ENCODE measurements around the gene EBF3.

Gene EBF3

DNA sequence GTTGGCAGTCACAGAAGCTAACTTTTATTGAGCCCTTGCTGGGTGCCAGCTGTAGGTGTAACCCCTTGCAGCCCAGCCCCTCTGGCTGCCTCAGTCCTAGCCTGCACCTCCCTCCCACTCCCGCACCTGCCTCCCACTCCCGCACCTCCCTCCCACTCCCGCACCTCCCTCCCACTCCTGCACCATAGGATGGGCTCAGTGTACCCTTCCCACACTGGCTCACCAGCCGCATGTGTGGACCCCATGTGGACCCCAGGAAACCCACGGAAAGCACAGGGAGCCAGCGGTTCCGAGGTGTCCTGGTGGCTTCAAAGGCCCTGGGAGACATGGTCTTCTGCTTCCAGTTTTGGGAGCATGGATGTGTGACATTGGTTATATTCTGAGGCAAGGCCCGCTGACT is 132.9 kb downstream of the EBF3 start:
- DNase-seq: no peak

- DNase-seq: no peak
These were observed 138.2 kb downstream of the EBF3 start for GRCh38 chr10:129825826-129826225.

- no peak for DNase-seq
These were observed 138.9 kb downstream of the EBF3 start for GRCh38 chr10:129825221-129825620.

DNA sequence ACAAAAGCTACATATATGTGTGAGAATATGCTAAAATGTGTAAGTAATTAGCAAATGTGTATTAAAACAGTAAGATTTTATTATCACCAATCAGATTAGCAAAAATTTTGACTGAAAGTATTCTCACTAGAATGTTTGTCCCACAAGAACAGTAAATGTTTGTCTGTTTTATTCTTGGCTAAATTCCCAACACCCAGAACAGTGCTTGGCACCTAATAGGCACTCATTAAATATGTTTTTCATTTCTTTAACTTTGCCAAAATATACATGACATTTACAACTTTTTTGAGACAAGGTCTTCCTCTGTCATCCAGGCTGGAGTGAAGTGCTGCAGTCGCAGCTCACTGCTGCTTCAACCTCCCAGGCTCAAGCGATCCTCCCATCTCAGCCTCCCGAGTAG is 143.6 kb downstream of the EBF3 start:
- DNase-seq: no peak

GRCh38 chr10:129816656-129817045 is 147.4 kb downstream of the EBF3 start:
- DNase-seq: no peak

- no peak for DNase-seq
These were observed 148.0 kb downstream of the EBF3 start for GRCh38 chr10:129815898-129816655.

DNA sequence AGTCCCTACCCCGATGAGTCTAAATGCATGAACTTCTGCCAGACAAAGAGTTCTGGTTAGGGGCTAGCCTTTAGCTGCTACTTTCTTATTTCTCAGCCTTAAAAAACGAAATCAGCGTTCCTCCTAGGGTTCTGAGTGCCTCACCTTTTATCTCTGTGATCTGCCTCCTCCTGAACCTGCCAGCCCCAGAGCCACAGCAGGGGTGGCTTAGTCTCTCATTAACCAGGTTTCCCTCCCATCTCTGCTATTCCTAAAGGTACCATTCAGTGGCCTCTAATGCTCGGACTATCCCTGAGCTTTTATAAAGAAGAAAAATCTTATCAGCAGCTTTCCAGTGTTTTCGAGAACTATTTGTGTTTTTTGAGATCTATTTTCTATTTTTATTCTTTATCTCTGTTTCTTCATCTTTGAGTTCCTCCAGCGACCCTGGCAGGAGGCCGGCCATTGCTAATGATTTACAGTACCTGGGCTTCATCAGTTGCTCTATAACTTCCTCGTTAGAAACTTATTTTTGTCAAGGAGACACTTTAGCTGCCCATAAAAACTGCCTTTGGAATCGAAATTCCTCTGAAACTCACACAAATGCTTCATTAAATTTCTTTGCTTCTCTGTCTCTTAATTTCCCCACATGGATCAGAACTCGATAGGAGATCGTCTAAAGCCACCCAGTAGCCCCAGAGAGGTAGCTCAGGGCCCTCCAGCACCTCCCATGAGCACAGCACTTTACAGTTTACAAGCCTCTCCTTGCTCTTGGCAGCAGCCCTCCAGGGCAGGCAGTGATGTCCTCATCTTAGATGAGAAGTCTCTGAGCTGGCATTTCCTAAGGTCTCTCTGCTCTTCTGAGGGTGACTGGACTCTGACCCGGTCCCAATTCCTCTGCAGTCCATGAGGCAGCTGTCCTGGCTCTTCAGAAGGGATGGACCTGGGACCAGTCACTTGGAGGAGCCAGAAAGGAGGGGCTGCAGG is 149.1 kb downstream of the EBF3 start:
- no peak for DNase-seq

DNA sequence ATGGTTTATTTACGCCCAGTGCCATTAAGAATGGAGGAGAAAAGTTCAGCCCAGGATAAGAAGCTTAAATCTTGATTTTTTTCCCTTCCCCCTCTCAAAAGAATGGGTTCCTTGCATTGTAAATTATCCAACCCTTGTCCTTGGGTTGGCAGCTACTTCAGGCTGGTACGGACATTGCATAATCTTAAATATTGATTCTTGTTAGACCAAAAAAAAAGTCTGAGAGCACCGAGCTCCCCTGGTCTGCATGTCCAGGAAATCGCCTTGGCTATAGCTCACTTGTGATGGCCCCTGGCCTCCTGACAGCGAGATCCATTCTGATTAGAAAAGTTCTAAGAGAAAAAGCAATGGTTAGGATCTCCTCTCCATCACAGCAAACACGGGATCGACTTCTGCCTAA is 151.7 kb downstream of the EBF3 start:
- DNase-seq: no peak

GRCh38 chr10:129811208-129811607 is 152.9 kb downstream of the EBF3 start:
- DNase-seq: peak; percentile 13

GRCh38 chr10:129809841-129810240 is 154.2 kb downstream of the EBF3 start:
- DNase-seq: no peak

GRCh38 chr10:129809431-129809830 is 154.6 kb downstream of the EBF3 start:
- no peak for DNase-seq

DNA sequence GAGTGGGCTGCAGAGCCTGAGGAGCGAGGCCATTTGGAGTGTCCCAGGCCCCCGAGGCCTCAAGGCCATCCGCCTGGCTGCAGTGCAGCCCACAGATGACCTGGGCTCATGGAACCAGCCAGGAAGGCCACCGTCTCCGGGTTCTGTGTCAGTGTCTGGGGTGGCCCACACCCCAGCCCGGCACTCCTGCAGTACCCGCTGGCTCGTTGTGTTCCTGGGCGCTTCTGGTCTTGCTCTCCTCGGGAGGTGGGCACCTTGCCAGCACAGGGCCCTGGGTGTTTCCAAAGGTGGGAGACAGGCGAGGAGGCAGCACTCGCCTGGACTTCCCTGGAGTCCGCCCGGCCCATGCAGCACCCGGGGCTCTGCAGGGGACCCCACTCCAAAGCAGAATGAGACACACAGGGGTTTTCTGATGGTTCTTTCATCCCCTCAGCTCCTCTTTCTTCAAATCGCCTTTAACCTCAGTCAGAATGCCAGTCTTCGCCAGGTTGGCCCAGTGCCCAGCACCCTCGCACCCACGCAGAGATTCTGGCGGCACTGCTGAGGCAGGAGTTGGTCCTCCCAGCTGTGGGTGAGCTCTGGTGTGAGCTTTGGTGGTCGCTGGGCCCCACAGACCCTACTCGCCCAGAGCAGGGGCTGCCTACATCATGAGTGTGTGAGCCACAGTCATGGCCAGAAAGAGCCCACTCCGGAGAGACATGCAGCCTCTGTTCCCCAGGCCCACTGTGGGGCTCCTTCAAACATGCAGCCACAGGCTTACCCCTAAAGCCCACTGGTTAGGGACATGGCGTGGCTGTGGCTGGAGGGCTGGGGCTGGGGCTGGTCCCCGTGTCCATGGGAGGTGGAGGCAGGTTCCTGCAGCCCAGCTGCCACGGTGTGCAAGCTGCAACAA is 155.7 kb downstream of the EBF3 start:
- DNase-seq: no peak

DNA sequence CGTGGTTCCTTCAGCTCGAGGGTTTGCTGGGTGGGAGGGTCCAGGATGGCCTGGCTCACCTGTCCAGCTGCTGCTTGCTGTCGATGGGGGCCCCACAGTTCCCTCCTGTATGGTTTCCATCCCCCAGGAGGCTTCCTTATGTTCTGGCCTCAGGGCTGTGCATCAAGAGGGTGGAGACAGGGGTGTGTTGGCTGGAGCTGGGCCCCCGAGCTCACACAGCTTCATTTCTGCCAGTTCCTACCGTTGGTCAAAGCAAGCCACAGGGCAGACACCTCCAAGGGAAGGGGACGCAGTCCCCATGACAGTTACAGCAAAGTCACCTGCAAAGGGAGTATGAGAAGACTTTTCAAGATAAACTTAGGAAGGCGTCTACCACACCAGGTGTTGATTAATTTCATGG is 156.9 kb downstream of the EBF3 start:
- DNase-seq: no peak

- no peak for DNase-seq
These were observed 163.2 kb downstream of the EBF3 start for GRCh38 chr10:129800796-129801340.

GRCh38 chr10:129799942-129800341 is 164.1 kb downstream of the EBF3 start:
- DNase-seq: peak; percentile 19

GRCh38 chr10:129796710-129797420 is 167.2 kb downstream of the EBF3 start:
- no peak for DNase-seq

GRCh38 chr10:129793996-129794395 is 170.1 kb downstream of the EBF3 start:
- no peak for DNase-seq

- DNase-seq: no peak
These were observed 170.6 kb downstream of the EBF3 start for GRCh38 chr10:129793479-129793878.

- no peak for DNase-seq
These were observed 171.2 kb downstream of the EBF3 start for GRCh38 chr10:129792864-129793263.

GRCh38 chr10:129792141-129792540 is 171.9 kb downstream of the EBF3 start:
- peak; percentile 82 for DNase-seq

DNA sequence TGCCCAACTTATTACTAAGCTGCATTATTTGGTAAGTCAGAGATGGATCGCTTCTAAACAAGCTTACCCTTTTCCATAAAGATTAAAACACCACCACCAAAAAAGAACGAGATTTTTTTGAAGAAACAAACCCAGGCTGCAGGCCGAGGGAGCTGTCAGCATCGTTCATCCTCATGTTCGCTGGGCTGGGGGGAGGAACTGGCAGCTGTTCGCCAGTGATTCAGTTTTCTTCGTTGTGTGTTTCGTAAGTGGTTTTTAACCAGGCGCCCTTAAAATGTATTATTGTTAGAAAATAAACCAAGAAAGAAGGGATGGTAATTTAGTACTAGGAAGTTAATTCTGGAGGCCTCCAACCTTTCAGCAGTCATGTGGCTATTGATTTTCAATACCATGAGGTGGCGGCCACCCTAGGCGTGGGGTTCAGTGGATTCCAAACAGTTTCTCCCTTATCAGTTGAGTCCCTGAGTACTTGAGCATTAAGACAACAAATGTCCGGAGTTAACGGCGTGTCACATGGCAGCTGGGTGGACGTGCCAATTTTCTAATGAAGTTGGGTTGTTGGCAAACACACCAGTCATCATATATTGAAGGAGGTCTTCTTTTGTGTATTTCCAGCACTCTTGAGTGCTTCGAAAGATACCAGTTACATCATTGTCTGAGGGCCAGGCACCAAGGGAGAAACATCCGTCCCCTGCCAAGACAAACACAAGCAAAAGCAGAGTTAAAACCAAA is 173.2 kb downstream of the EBF3 start:
- DNase-seq: no peak
